H9 (cell line): ENCODE data around the gene RND2. TPM values are rescaled to one million over a fixed set of nuclear protein-coding genes. Genes with fewer than 3 reads are reported as not detected.
"Not testable (repeated sequence)": the region's sequence is repeated elsewhere in the genome, so short reads cannot be mapped to it uniquely, and the experiment has no call there.

Source experiments
- DNase-seq: peaks from one replicate; pipeline ENCODE4 v3.0.0-alpha.2; 2017
- H2AFZ ChIP-seq: one replicate; pipeline ENCODE4 v1.6.1; 2013; ENCODE audit warnings: mild to moderate bottlenecking, low read length, control low read depth, moderate library complexity
- H2AK5ac ChIP-seq: 2 replicates; pipeline ENCODE4 v1.6.1; 2013; ENCODE audit warnings: low read length, control low read depth, mixed read lengths; ENCODE audit not compliant: insufficient read length
- H2BK120ac ChIP-seq: one replicate; pipeline ENCODE4 v1.6.1; 2013; ENCODE audit warnings: low read depth, mild to moderate bottlenecking, low read length, control low read depth, inconsistent platforms; ENCODE audit not compliant: poor library complexity, severe bottlenecking
- H2BK12ac ChIP-seq: 2 replicates; pipeline ENCODE4 v1.6.1; 2013; ENCODE audit warnings: low read length, control low read depth, mixed read lengths, low read depth; ENCODE audit not compliant: insufficient read length
- H2BK15ac ChIP-seq: 2 replicates; pipeline ENCODE4 v1.6.1; 2013; ENCODE audit warnings: low read depth, low read length, control low read depth
- H2BK20ac ChIP-seq: one replicate; pipeline ENCODE4 v1.6.1; 2013; ENCODE audit warnings: low read depth, mild to moderate bottlenecking, low read length, control low read depth, inconsistent platforms; ENCODE audit not compliant: poor library complexity, severe bottlenecking
- H2BK5ac ChIP-seq: 2 replicates; pipeline ENCODE4 v1.6.1; 2013; ENCODE audit warnings: low read length, control low read depth, mixed read lengths; ENCODE audit not compliant: insufficient read length
- H3K14ac ChIP-seq: 2 replicates; pipeline ENCODE4 v1.6.1; 2013; ENCODE audit warnings: low read length, control low read depth; ENCODE audit not compliant: insufficient read depth
- H3K18ac ChIP-seq: 2 replicates; pipeline ENCODE4 v1.6.1; 2013; ENCODE audit warnings: low read depth, mild to moderate bottlenecking, mixed read lengths, low read length, control low read depth; ENCODE audit not compliant: insufficient read length
- H3K23ac ChIP-seq: 2 replicates; pipeline ENCODE4 v1.6.1; 2013; ENCODE audit warnings: low read length, control low read depth, mixed read lengths, low read depth; ENCODE audit not compliant: insufficient read length
- H3K23me2 ChIP-seq: 2 replicates; pipeline ENCODE4 v1.6.1; 2013; ENCODE audit warnings: low read depth, mild to moderate bottlenecking, mixed read lengths, low read length, control low read depth; ENCODE audit not compliant: insufficient read length, poor library complexity, severe bottlenecking
- H3K27ac ChIP-seq: 2 replicates; pipeline ENCODE4 v1.5.1; 2013; ENCODE audit warnings: low read length, control low read depth, mixed read lengths, low read depth; ENCODE audit not compliant: insufficient read length
- H3K27me3 ChIP-seq: 2 replicates; pipeline ENCODE4 v1.6.1; 2013; ENCODE audit warnings: low read length, control low read depth, inconsistent platforms; ENCODE audit not compliant: insufficient read depth
- H3K4ac ChIP-seq: 2 replicates; pipeline ENCODE4 v1.6.1; 2013; ENCODE audit warnings: low read depth, mild to moderate bottlenecking, control low read depth, inconsistent platforms, low read length, moderate library complexity
- H3K4me1 ChIP-seq: 2 replicates; pipeline ENCODE4 v1.6.1; 2013; ENCODE audit warnings: low read length, control low read depth, inconsistent platforms; ENCODE audit not compliant: insufficient read depth
- H3K4me2 ChIP-seq: 2 replicates; pipeline ENCODE4 v1.6.1; 2013; ENCODE audit warnings: low read length, control low read depth, mixed read lengths; ENCODE audit not compliant: insufficient read length, insufficient read depth
- H3K56ac ChIP-seq: 2 replicates; pipeline ENCODE4 v1.6.1; 2013; ENCODE audit warnings: low read depth, mild to moderate bottlenecking, mixed read lengths, low read length, control low read depth; ENCODE audit not compliant: insufficient read length
- H3K79me1 ChIP-seq: 2 replicates; pipeline ENCODE4 v1.6.1; 2013; ENCODE audit warnings: low read depth, mild to moderate bottlenecking, moderate library complexity, low read length, control low read depth, inconsistent platforms; ENCODE audit not compliant: insufficient read depth, poor library complexity, severe bottlenecking
- H3K79me2 ChIP-seq: 2 replicates; pipeline ENCODE4 v1.6.1; 2013; ENCODE audit warnings: low read length, control low read depth, inconsistent platforms; ENCODE audit not compliant: insufficient read depth
- H3K9ac ChIP-seq: 2 replicates; pipeline ENCODE4 v1.6.1; 2013; ENCODE audit warnings: low read length, control low read depth, mixed read lengths; ENCODE audit not compliant: insufficient read length; ENCODE audit errors: extremely low read depth
- H3K9me3 ChIP-seq: one replicate; pipeline ENCODE4 v1.6.1; 2013; ENCODE audit warnings: low read depth, low read length, inconsistent platforms; ENCODE audit not compliant: control insufficient read depth
- H3T11ph ChIP-seq: one replicate; pipeline ENCODE4 v1.6.1; 2013; ENCODE audit warnings: mild to moderate bottlenecking, low read length, control low read depth, inconsistent platforms
- H4K20me1 ChIP-seq: one replicate; pipeline ENCODE4 v1.6.1; 2013; ENCODE audit not compliant: control insufficient read depth, insufficient read length, insufficient read depth
- H4K5ac ChIP-seq: 2 replicates; pipeline ENCODE4 v1.6.1; 2013; ENCODE audit warnings: low read depth, mild to moderate bottlenecking, mixed read lengths, low read length, control low read depth; ENCODE audit not compliant: insufficient read length
- H4K8ac ChIP-seq: replicated peaks from 2 replicates; pipeline ENCODE4 v1.6.1; 2013; ENCODE audit warnings: low read length, control low read depth, mixed read lengths, low read depth; ENCODE audit not compliant: insufficient read length
- H4K91ac ChIP-seq: 2 replicates; pipeline ENCODE4 v1.6.1; 2013; ENCODE audit warnings: low read depth, mild to moderate bottlenecking, moderate library complexity, mixed read lengths, low read length, control low read depth; ENCODE audit not compliant: insufficient read length
- H3K27ac Mint-ChIP-seq, 3 experiments: 2 replicates in 2 of 3; 3 replicates in 1 of 3; pipeline ENCODE4 v1.8.0; 2020 to 2021; ENCODE audit warnings: mixed read lengths in 3 of 3, mild to moderate bottlenecking in 1 of 3, moderate library complexity in 1 of 3
- H3K27me3 Mint-ChIP-seq: 2 replicates; pipeline ENCODE4 v1.8.0; 2021; ENCODE audit warnings: low read depth, mild to moderate bottlenecking, moderate library complexity, mixed read lengths
- H3K36me3 Mint-ChIP-seq, 3 experiments: 2 replicates in 2 of 3; 3 replicates in 1 of 3; pipeline ENCODE4 v1.8.0; 2020 to 2021; ENCODE audit warnings: low read depth in 3 of 3, mixed read lengths in 3 of 3; ENCODE audit not compliant: insufficient read depth in 1 of 3
- H3K4me1 Mint-ChIP-seq, 2 experiments: 2 replicates each; pipeline ENCODE4 v1.8.0; 2020; ENCODE audit warnings: mixed read lengths in 2 of 2
- H3K4me3 Mint-ChIP-seq, 2 experiments: 2 replicates in 1 of 2; 3 replicates in 1 of 2; pipeline ENCODE4 v1.8.0; 2020 to 2021; ENCODE audit warnings: mild to moderate bottlenecking in 2 of 2, mixed read lengths in 2 of 2, moderate library complexity in 1 of 2
- H3K9me3 Mint-ChIP-seq, 2 experiments: 2 replicates in 1 of 2; 3 replicates in 1 of 2; pipeline ENCODE4 v1.8.0; 2020; ENCODE audit warnings: mild to moderate bottlenecking in 2 of 2, mixed read lengths in 2 of 2, moderate library complexity in 1 of 2
- CTCF ChIP-seq: fragments of 200-600 bp; sonication (generic); conservative IDR thresholded peaks from 3 replicates; pipeline ENCODE4 v1.8.0; 2021; ENCODE audit warnings: antibody characterized with exemption, mild to moderate bottlenecking
- WGBS: extraction: QIAGEN DNeasy Blood & Tissue Kit; methylation state at CpG from one replicate; pipeline ENCODE4 v1.1.7; 2013; ENCODE audit warnings: missing lambda C conversion rate, low lambda C conversion rate, mixed read lengths; ENCODE audit not compliant: insufficient read length; ENCODE audit errors: extremely low coverage; 5-methylcytosine and 5-hydroxymethylcytosine counted together
- total RNA-seq: library from RNA; stranded (reverse); gene quantifications from 2 replicates; pipeline ENCODE4 v1.2.1, GENCODE V29; 2021

RND2 gene
- total RNA-seq, 1 experiment from 2014 or later, result 47.8 TPM

GRCh38 chr17:42999003-42999525 lies 26.0 kb upstream of the RND2 start:
- no CpG with 5 or more reads among the region's 10 CpGs for WGBS

GRCh38 chr17:43000894-43001293 lies 24.1 kb upstream of the RND2 start:
- H3K23me2 ChIP-seq, H2BK20ac ChIP-seq, H2AK5ac ChIP-seq, H3K56ac ChIP-seq, H3K4me2 ChIP-seq, H2BK5ac ChIP-seq, H3K14ac ChIP-seq, H3K23ac ChIP-seq, H3K27me3 ChIP-seq, H3K9me3 Mint-ChIP-seq, H4K5ac ChIP-seq, H4K8ac ChIP-seq, H4K20me1 ChIP-seq, H3K4ac ChIP-seq, H3K27me3 Mint-ChIP-seq, H2AFZ ChIP-seq, DNase-seq, H2BK12ac ChIP-seq, H3K9me3 ChIP-seq, H3K9ac ChIP-seq, H3K4me1 ChIP-seq, H3T11ph ChIP-seq, H4K91ac ChIP-seq, H3K27ac ChIP-seq, H2BK15ac ChIP-seq, H3K18ac ChIP-seq, H3K79me1 ChIP-seq, H2BK120ac ChIP-seq: not testable (repeated sequence)
- peaks cover 20 to 25% of the 10 kb centered on the region in 2 experiments for H3K4me1 Mint-ChIP-seq
- peak overlapping the region; percentile 12 to 58; a peak in 3 of 5 replicates for H3K4me3 Mint-ChIP-seq
- WGBS, result no CpG with 5 or more reads among the region's 13 CpGs
- H3K27ac Mint-ChIP-seq, result peak overlapping the region in 2 of 3 experiments; percentile 82 to 87; a peak in 4 of 7 replicates
- H3K79me2 ChIP-seq, result peaks cover 15% of the 10 kb centered on the region; the same call in 1 of the 2 replicates
- H3K36me3 Mint-ChIP-seq, result peaks cover 38 to 71% (median 54%) of the 10 kb centered on the region in 3 experiments

More at GRCh38 chr17:42999003-42999525, 26.0 kb upstream of the RND2 start:
- H3K4me3 Mint-ChIP-seq, result peak overlapping the region; percentile 97 to 98
- Histone ChIP-seq H3K56ac (peak overlapping the region; percentile 38), H3K14ac (peak overlapping the region; percentile 92; the same call in 1 of the 2 replicates), H3K9me3 (no peaks in the 10 kb centered on the region), H2BK5ac (no peak overlapping the region), H2BK20ac (no peak overlapping the region), H3K4me1 (no peaks in the 10 kb centered on the region), H4K91ac (no peak overlapping the region), H3K4ac (peak overlapping the region; percentile 40; the same call in 1 of the 2 replicates), H2BK15ac (no peak overlapping the region), H2BK12ac (no peak overlapping the region), H3K79me2 (peaks cover 15% of the 10 kb centered on the region; the same call in 1 of the 2 replicates), H3K27ac (no peak overlapping the region), H3K23me2 (peaks cover 10% of the 10 kb centered on the region), H4K20me1 (no peaks in the 10 kb centered on the region), H3K9ac (peak overlapping the region; percentile 98), H2BK120ac (no peak overlapping the region), H4K5ac (peak overlapping the region; percentile 74), H3K27me3 (no peaks in the 10 kb centered on the region), H3K4me2 (peak overlapping the region; percentile 95), H3K23ac (no peak overlapping the region), H3T11ph (no peak overlapping the region), H4K8ac (peak overlapping the region; percentile 58), H3K79me1 (peaks cover 6% of the 10 kb centered on the region), H2AK5ac (no peak overlapping the region), H2AFZ (no peak overlapping the region), H3K18ac (peak overlapping the region; percentile 81)
- no peak for TF ChIP-seq CTCF
- H3K4me1 Mint-ChIP-seq, result peaks cover 20 to 25% of the 10 kb centered on the region in 2 experiments
- peak overlapping the region; percentile 98 to 100 (median 99) for H3K27ac Mint-ChIP-seq
- DNase-seq, result no peak
- H3K27me3 Mint-ChIP-seq, result no peaks in the 10 kb centered on the region
- peaks cover 38 to 61% (median 54%) of the 10 kb centered on the region in 3 experiments for H3K36me3 Mint-ChIP-seq
- no peaks in the 10 kb centered on the region; a peak in 1 of 5 replicates for H3K9me3 Mint-ChIP-seq
